ENCODE measurements around the gene CD248.

The CD248 gene

GRCh38 chr11:66283461-66284105 lies 33.3 kb downstream of the CD248 start:
- DNase-seq (ENCODE audit: insufficient read length, low spot score) (no peak), FAIRE-seq (no peak)
- TF ChIP-seq, protein P1, sequence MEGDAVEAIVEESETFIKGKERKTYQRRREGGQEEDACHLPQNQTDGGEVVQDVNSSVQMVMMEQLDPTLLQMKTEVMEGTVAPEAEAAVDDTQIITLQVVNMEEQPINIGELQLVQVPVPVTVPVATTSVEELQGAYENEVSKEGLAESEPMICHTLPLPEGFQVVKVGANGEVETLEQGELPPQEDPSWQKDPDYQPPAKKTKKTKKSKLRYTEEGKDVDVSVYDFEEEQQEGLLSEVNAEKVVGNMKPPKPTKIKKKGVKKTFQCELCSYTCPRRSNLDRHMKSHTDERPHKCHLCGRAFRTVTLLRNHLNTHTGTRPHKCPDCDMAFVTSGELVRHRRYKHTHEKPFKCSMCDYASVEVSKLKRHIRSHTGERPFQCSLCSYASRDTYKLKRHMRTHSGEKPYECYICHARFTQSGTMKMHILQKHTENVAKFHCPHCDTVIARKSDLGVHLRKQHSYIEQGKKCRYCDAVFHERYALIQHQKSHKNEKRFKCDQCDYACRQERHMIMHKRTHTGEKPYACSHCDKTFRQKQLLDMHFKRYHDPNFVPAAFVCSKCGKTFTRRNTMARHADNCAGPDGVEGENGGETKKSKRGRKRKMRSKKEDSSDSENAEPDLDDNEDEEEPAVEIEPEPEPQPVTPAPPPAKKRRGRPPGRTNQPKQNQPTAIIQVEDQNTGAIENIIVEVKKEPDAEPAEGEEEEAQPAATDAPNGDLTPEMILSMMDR (IDR thresholded peaks at IDR 0.05; ENCODE audit: insufficient read depth, missing control alignments): no peak

GRCh38 chr11:66282468-66283455 lies 34.1 kb downstream of the CD248 start:
- TF ChIP-seq, protein P1 (IDR thresholded peaks at IDR 0.05; ENCODE audit: insufficient read depth, missing control alignments): peak; percentile 70
- DNase-seq (ENCODE audit: insufficient read length, low spot score): peak; percentile 99
- no peak for FAIRE-seq

DNA sequence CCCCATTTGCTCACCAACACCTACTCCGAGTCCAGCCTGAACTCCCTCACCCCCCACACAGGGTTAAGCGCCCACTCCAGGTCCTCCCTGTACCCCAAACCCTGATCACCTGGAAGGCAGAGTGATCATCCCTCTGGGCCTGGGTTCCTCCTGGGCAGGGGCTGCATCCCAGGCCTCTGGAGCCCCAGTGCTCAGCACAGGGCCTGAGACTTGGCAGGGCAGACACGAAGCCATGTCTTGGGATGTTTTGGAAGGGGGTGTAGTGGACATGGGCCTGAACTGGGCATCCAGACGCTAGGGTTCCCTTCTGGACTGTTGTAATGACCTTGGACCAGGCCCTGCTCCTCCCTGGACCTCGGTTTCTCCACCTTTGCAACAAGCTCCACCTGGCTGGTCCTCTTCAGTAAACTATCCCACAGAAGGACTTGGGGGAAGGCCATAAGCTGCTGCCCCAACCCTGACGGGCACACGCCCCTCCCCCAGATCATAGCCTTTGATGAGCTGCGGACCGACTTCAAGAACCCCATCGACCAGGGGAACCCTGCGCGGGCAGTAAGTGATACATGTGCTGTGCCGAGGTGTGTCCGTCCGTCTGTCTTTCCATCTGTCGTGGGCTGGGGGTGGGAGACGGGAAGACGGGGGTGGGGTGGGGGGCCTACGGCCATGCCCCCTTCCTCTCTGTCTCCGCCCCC lies 34.9 kb downstream of the CD248 start:
- TF ChIP-seq, protein P1 (IDR thresholded peaks at IDR 0.05; ENCODE audit: insufficient read depth, missing control alignments): no peak
- FAIRE-seq: no peak
- DNase-seq (ENCODE audit: insufficient read length, low spot score): no peak

- FAIRE-seq (no peak), DNase-seq (ENCODE audit: insufficient read length, low spot score) (no peak)
- TF ChIP-seq, protein P1 (IDR thresholded peaks at IDR 0.05; ENCODE audit: insufficient read depth, missing control alignments): no peak
Measured at GRCh38 chr11:66281001-66281400, 35.8 kb downstream of the CD248 start.

DNA sequence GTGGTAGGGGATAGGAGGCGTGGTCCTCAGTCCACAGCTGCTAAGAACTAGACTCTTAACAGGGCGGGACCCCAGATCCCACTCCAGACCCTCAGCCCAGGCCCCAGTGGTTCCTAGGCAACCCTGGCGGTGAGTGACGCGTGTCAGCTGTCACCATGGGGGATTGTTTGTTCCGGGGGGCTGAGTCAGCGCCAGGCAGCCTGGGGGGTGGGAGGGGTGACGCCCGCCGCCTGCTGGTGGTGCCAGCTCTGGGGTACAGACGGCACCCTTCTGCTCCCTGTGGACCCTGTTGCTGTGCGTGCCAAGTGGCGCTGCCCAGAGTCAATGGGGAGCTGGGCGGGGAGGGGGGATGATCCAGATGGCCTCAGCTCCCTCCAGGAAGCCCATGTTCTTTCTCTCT lies 36.4 kb downstream of the CD248 start:
- FAIRE-seq: no peak
- TF ChIP-seq, protein P1 (IDR thresholded peaks at IDR 0.05; ENCODE audit: insufficient read depth, missing control alignments): no peak

DNA sequence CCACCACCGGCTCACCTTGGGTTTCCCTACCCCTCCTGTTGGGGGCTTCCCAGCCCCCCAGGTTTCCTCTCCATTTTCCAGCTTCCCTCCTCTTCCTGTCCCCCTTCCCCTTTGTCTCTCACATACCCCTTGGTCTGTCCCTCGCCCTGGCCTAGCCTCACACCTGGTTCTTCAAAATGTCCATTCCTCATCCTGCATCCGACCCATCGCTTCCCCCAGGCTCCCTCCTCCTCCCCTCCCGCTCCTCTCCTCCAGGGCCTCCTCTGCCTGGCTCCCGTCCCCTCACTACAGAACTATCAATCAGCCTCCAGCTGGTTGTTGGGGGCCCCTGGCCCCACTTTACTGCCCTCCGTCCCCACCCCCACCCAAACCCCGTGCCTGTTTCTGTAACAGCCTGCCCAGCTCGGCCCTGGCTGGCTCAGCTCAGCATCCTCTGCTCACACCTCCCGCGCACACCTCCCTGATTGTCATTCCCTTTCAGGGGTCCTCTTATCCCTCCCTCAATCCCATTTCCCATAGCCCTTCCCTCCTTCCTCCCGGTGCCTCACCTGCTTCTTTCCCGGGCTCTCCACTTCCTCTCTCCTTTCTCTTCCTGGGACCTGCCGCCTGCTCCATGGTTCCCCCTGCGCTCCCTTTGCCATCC lies 37.6 kb downstream of the CD248 start:
- TF ChIP-seq, protein P1 (IDR thresholded peaks at IDR 0.05; ENCODE audit: insufficient read depth, missing control alignments): no peak
- DNase-seq (ENCODE audit: insufficient read length, low spot score) (no peak), FAIRE-seq (no peak)

More for the DNA sequence above, 36.4 kb downstream of the CD248 start:
- DNase-seq (ENCODE audit: insufficient read length, low spot score): no peak

Data from D721Med (cell line).